PFSK-1 (cell line): Measurements from ENCODE around the gene B4GALNT4.

ENCODE experiments used
- FOXP2 ChIP-seq: optimal IDR thresholded peaks from 2 replicates; pipeline ENCODE3; 2011; ENCODE audit warnings: borderline replicate concordance, control low read depth, inconsistent platforms; ENCODE audit not compliant: insufficient read depth; ENCODE audit errors: extremely low read length, extremely low read depth
- POLR2AphosphoS5 ChIP-seq: IDR thresholded peaks from 2 replicates; pipeline ENCODE4 v1.6.1; 2012; ENCODE audit warnings: low read depth, mild to moderate bottlenecking, control low read depth, low read length, moderate library complexity
- REST ChIP-seq, 2 experiments: IDR thresholded peaks; 2 replicates each; pipeline versions ENCODE4 v1.6.1 to v1.8.0; 2011 to 2012; ENCODE audit warnings: low read depth in 2 of 2, low read length in 2 of 2, control low read depth in 1 of 2, inconsistent platforms in 1 of 2, mild to moderate bottlenecking in 1 of 2, moderate library complexity in 1 of 2; ENCODE audit not compliant: insufficient read depth in 1 of 2
- SIN3A ChIP-seq: IDR thresholded peaks from 2 replicates; pipeline ENCODE4 v1.6.1; 2012; ENCODE audit warnings: mild to moderate bottlenecking, low read length, moderate library complexity, borderline replicate concordance; ENCODE audit not compliant: insufficient read depth
- TAF1 ChIP-seq: IDR thresholded peaks from 2 replicates; pipeline ENCODE4 v1.6.1; 2012; ENCODE audit warnings: low read length, control low read depth, borderline replicate concordance; ENCODE audit not compliant: insufficient read depth

B4GALNT4 gene

GRCh38 chr11:416051-416756 is 46.9 kb downstream of the B4GALNT4 start:
- TF ChIP-seq REST (IDR thresholded peaks at IDR 0.05; ENCODE audit: insufficient read depth in 1 of 2, low read depth in 2 of 2, low read length in 2 of 2) (no peak), POLR2AphosphoS5 (no peak), SIN3A (no peak), TAF1 (no peak), FOXP2 (no peak)

DNA sequence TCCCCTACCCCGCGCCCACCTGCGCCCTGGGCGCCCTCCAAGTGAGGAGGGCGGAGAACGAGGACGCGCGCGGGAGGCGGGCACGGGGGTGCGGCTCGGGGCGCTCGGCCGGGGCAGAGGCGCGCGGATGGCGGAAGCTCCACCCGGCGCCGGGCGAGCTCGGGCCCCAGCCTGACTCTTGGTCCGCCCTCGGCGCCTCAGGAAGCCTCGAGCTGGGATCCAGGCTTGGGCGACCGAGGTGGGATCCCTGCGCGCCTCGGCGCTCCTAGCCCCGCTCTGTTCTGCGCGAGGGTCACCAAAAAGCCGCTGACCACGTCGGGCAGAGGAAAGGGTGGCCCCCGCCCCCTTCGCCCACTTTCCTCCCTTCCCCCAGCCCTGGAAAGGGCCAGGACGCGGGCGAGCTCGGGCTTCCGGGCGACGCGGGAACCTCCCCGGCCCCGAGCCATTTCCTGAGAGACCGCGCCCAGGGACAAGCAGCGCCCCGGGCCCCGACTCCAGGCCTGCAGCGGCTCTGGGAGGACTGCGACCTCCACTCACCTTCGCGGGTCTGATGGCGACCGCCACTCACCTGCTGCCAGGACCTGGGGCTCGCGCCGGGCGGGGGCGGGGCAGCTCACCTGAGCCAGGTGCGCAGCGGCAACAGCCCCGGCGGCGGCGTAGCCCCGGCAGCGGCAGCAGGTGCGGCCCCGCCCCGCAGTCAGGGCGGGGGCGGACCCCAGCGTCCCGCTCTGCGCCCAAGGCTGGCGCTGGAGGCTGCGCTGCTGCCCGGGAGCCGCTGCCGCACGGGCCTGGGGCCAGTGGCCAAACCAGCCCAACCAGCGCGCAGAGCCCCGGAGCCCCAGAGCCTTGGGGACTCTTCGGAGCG is 47.7 kb downstream of the B4GALNT4 start:
- TF ChIP-seq TAF1: no peak
- TF ChIP-seq SIN3A: no peak
- TF ChIP-seq POLR2AphosphoS5: no peak
- TF ChIP-seq REST (IDR thresholded peaks at IDR 0.05; ENCODE audit: insufficient read depth in 1 of 2, low read depth in 2 of 2, low read length in 2 of 2): no peak
- TF ChIP-seq FOXP2: no peak

DNA sequence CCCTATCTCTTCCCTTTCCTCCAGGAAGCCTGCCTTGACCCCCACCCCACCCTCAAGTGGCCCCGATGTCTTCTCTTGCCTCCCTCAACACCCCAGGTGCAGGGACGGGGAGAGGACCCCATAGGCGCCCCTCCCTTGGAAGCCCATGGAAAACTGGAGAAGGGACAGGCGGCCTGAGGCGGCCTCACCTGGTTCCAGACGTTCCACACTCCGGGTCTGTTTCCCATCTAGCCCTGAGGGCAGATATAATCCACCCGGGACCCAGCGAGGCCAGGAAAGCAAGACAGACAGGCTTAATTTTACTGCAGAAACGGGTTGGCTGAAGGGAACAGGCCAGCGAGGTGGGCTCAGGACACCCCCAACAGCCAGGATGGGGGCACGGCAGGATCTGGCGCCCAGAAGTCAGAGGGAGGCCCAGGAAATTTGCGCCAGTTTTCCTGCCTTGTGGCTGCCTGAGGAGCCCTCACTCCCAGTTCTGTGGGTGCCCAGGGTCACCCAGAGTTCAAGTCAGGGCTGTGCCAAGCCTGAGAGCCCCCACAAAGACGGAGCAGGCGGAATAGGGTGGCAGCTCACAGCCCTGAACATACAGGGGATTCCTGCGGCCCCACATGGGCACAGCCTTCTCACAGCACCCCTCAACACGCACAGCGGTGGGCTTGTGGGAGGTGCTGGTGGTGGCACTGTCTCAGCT is 48.5 kb downstream of the B4GALNT4 start:
- TF ChIP-seq POLR2AphosphoS5: no peak
- no peak for TF ChIP-seq REST (IDR thresholded peaks at IDR 0.05; ENCODE audit: insufficient read depth in 1 of 2, low read depth in 2 of 2, low read length in 2 of 2)
- no peak for TF ChIP-seq FOXP2
- TF ChIP-seq TAF1: no peak
- no peak for TF ChIP-seq SIN3A

DNA sequence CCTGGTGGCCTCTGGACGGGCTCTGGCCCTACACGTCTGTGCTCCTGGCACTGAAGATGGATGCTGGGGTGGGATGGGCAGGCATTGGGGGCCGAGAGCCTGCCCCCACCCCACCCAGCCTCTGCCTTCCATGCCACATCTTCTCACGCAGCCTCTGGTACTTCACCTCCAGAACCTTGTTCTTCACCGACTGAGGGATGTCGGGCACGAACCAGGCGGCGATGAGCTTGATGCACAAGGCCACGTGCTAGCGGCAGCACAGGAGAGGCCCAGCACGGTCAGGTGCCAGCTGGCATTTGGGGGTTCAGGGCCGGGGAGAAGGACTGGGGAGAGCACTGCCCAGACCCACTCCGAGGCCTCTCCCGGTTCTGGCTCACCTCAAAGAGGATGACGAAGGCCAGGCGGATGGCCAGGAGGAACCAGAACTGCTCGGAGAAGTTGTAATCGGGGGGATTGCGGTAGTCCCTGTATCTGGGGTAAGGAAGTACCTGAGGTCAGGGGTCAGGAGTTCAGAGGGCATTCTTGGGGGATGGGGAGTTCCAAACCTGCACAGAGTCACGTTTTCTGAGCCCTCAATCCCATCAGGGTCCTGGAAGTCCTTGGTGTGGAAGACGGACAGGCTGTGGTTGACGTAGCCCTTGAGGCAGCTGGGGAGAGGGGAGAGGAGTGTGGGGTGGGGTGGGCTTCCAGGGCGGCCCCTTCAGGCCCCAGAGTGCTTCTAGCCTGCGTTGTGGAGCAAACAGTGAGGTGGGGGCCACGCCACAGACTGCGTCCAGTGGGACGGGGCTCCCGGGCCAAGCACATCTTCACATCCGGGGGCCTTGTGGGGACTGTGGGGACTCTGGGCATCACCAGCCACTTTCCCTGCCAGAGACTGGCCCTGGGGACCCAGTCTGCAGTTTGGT is 49.3 kb downstream of the B4GALNT4 start:
- no peak for TF ChIP-seq SIN3A
- TF ChIP-seq REST (IDR thresholded peaks at IDR 0.05; ENCODE audit: insufficient read depth in 1 of 2, low read depth in 2 of 2, low read length in 2 of 2): no peak
- TF ChIP-seq FOXP2: no peak
- TF ChIP-seq POLR2AphosphoS5: no peak
- TF ChIP-seq TAF1: no peak
